Measurements from ENCODE around the gene MAPK10.

DNA sequence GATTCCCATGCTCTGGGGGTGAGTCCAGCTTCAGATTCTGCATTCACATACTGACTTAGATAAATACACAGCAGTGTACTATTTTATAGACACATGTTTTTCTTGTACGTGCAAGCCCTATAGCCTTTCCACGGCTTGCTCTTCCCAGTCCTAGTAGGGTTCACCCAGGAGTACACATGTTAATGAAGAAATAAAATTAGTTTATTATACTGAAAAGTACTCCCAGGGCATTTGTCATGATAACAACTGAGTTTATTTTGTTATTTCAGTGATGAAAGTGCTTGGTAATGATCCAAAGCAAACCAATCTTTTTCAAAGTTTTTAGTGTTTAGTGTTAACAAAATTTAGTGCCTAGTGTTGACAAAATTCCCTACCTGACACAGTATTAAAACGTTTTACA, 21.3 kb downstream of the MAPK10 start:
- TF ChIP-seq ELF4 (IDR thresholded peaks at IDR 0.05) (no peak), TARDBP (IDR thresholded peaks at IDR 0.05) (no peak), NFRKB (IDR thresholded peaks at IDR 0.05) (no peak), FOXM1 (IDR thresholded peaks at IDR 0.05; ENCODE audit: borderline replicate concordance) (no peak), BHLHE40 (IDR thresholded peaks at IDR 0.05; ENCODE audit: borderline replicate concordance) (no peak)
